Epithelial cell of prostate (primary cell): ENCODE measurements around the gene POR.
"Not testable (repeated sequence)": the region's sequence is repeated elsewhere in the genome, so short reads cannot be mapped to it uniquely, and the experiment has no call there.

Experiments
- DNase-seq: peaks from one replicate; pipeline ENCODE4 v3.0.0-alpha.2; 2011; ENCODE audit warnings: low read depth, low spot score
- H3K27ac ChIP-seq: fragments of 450-650 bp; 2 replicates; pipeline ENCODE4 v1.5.1; 2017; ENCODE audit warnings: mild to moderate bottlenecking

The POR gene

DNA sequence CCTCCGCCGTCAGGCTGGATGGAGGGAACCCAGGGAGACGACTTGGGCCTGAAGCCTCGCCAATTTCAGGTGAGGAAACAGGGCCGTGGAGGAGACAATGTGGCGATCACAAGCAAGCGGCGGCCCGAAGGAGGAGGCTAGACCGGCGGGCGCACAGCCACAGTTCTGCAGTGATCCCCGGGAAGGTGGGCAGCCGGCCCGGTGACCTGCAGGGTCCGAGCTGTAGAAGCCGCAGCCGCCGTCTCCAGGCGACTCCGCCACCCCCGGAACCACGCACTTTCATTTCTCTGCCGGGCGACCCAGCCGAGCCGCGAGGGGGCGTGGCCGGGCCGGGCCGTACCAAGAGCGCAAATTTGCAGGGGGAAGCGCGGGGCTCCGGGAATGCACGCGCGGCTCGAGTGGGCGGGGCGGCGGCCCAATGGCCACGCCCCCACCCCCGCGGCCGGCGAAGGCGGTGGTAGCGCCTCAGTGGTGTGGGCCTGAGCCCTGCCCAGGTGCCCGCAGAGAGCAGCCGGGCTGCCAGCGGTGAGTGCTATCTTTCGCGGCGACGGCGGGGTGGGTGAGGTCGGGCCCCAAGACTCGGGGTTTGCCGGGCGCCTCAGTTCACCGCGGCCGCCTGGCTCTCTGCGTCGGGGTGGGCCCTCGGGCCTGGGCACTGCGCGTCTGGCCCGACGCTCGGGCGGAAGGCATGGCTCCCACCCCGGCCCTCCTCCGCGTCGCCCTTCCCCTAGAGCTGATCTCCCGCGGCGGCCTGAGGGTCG, at the start of gene POR:
Gene POR, plus strand, starts transcription at position 501 of the 761 bp plus-strand sequence. CDS start 38,847 bp downstream, outside the sequence.
- peak within 1 kb of the TSS; percentile 40 for H3K27ac ChIP-seq
- DNase-seq = peak; percentile 56

DNA sequence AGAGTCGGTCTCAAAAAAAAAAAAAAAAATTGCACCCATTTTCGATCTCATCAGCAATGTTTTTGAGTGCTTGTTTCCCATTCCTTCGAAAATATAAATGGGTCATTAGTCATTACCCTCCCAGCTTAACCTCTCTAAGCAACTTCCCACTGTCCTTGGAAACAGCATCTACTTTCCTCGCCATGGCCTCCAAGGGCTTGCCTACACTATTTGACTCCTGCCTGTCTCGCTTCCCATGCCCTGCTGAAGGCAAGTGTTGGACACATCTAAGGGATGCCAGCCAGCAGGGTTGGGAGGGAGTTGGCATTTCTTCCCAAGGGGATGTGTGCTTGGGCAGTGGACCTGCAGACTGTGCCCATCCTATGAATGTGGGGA, 48.9 kb upstream of the POR start:
- DNase-seq = no peak
- no peak overlapping the region for H3K27ac ChIP-seq

DNA sequence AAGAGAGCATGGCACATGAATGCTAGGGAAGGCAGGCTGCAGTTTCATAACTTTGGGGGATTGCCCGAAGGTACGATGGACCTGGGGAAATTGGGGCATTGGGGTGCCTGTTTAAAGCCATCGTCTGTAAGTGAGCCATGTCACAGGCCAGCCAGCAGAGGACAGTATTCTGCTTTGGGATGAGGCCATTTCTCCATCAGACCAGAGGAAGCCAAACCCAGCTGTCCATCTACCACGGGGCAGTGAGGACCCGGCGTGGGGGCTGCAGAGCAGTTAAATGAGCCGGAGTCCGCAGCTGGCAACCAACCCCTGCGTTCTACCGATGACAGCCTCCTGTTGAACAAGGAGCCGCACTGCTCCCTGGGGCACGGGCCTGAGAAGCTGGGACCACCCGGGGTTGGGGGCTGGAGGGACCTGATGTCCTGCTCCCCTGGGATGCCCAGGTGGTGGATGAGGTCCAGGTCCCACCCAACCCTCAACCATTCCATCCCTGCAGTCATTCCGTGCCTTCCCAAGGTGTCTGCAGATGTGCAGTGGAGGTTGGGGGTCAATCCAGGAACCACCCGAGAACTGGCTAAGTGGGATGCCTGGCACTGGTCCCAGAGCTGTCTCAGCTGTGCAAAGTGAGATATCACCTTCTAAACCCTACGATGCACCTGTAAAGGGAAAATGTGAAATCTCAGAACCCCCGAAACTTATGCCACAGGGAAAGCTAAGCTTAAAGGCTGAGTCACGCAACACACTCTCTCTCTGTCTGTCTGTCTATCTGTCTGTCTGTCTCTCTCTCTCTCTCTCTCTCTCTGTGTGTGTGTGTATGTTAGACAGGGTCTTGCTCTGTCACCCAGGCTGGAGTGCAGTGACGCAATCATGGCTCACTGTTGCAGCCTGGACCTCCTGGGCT, 48.2 kb upstream of the POR start:
- H3K27ac ChIP-seq = no peak overlapping the region
- no peak for DNase-seq

DNA sequence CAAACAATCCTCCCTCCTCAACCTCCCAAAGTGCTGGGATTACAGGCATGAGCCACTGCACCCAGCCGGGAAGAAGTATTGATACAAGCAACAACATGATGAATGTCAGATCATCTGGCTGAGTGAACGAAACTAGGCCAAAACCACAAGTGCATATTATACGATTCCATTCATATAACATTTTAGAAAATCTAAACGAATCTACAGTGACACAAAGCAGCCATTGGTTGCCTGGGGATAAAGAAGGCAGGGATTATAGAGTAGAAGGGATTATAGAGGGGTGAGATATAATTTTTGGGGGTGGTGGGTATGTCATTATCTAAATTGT, 47.6 kb upstream of the POR start:
- DNase-seq = no peak
- no peak overlapping the region for H3K27ac ChIP-seq

DNA sequence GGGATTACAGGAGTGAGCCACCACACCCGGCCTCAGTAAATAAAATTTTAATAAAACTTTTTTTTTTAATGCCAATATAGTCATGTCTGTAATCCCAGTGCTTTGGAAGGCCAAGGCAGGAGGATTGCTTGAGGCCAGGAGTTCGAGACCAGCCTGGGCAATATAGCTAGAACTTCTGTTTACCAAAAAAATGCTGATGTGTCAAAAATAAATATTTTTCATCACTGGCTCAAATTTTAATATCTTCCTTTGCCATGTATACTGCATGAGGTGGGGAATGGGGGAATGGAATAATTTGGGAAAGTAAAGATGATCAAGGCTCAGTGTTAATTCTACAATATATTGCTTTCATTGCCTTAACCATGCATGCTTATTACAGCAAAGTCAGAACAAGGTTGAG, 46.8 kb upstream of the POR start:
- no peak overlapping the region for H3K27ac ChIP-seq
- DNase-seq = no peak

DNA sequence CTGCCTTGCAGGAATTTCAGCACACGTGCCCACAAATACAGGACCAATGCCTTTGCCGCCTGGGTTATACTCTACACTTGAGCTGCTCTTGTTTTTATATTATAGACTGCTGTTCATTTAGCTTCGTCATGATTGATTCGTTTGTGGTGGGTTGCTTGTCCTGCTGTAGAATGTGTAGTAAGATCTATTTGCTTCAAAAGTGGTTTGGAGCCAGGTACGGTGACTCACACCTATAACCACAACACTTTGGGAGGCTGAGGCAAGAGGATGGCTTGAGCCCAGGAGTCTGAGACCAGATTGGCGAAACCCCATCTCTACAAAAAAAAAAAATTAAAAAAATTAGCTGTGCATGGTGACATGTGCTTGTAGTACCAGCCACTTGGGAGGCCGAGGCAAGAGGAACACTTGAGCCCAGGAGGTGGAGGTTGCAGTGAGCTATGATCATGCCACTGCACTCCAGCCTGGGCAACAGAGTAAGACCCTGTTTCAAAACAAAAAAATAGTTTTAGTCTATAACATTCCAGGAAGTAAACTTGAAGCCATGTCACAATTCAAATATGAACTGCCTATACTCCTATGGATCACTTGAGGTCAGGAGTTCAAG, 45.1 kb upstream of the POR start:
- DNase-seq = no peak
- no peak overlapping the region for H3K27ac ChIP-seq

DNA sequence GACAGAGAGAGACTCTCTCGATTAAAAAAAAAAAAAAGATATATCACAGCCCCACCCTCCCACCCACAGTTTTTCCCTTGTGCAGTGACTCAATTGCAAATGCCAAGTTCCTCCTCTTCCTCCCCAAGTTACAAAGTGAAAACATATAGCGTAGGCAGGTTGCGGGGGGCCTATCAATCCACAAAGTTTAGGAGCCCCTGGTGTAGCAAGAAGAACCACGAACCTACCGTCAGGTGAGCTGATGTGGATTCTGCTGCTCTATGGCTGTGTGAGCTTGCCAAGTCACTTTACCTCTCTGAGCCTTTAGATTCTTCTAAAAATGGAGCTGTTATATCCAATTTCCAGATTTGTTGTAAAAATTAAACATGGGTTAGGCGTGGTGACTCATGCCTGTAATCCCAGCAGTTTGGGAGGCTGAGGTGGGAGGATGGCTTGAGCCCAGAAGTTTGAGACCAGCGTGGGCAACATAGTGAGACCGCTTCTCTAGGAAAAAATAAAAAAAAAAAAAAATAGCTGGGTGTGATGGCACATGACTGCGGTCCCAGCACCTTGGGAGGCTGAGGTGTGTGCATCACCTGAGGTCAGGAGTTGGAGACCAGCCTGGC, 44.3 kb upstream of the POR start:
- DNase-seq = no peak
- no peak overlapping the region for H3K27ac ChIP-seq

DNA sequence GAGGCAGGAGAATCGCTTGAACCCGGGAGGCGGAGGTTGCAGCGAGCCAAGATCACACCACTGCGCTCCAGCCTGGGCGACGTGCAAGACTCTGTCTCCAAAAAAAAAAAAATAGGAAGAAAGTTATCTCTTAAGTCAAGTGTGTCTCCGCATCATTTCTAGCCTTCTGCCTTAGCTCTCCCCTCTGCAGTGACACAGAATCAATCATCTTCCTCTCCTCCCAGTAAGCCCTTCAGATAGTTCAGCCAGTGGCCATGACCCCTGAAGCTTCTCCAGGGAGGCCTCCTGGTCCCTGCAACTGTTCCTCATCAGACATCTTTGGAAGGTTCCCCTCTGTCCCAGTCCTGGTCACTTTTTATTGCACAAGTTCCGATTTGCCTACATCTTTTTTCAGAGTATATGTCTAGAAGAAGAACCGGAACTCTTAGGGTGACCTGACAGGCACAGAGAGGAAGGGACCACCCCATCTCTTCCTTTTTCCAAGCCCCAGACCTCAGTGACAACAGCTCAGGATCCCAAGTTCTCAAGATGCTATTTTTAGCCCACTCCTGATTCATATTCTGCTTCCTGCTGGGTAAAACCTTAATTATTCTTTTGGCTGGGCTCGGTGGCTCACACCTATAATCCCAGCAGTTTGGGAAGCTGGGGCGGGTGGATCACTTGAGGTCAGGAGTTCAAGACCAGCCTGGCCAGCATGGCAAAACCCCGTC, 42.7 kb upstream of the POR start:
- H3K27ac ChIP-seq = no peak overlapping the region
- no peak for DNase-seq

DNA sequence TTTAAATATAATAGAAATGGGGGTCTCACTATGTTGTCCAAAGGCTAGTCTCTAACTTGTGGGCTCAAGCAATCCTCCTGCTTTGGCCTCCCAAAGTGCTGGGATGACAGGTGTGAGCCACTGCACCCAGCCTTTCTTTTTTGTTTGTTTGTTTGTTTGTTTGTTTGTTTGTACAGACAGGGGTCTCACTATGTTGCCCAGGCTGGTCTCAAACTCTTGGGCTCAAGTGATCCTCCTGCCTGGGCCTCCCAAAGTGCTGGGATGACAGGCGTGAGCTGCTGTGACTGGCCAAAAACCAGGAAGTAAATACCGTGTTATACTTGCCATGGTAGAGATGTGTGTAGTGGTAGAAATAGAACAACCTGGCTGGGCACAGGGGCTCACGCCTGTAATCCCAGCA, 40.8 kb upstream of the POR start:
- H3K27ac ChIP-seq, DNase-seq: not testable (repeated sequence)

DNA sequence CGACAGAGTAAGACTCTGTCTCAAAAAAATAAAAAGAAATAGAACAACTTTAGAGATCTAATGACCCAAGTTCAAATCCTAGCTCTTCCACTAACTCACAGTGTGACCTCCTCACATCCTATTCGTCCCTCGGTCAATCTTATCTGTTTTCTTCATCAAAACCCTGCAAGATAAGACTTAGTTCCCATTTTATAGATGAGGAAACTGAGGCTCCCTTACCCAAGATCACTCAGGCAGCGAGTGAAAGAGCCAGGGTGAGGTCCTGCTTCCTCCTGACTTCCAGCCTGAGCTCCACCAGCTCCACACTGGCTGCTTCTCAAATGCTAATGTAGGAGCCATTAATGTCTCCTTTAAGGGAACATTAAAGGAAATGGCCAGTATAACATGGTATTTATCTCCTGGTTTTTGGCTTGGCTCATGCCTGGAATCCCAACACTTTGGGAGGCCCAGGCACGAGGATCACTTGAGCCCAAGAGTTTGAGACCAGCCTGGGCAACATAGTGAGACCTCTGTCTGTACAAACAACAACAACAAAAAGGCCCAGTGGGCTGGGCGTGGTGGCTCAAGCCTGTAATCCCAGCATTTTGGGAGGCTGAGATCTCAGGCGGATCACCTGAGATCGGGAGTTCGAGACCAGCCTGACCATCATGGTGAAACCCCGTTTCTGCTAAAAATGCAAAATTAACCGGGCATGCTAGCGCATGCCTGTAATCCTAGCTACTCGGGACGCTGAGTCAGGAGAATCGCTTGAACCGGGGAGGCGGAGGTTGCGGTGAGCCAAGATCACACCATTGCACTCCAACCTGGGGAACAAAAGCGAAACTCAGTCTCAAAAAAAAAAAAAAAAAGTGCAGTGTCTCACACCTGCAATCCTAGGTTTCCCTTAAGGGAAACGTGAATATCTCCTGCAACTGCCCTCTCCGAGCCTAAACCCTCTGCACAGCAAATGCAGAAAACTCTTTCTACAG, 39.6 kb upstream of the POR start:
- peak; percentile 57 for DNase-seq
- no peak overlapping the region for H3K27ac ChIP-seq

DNA sequence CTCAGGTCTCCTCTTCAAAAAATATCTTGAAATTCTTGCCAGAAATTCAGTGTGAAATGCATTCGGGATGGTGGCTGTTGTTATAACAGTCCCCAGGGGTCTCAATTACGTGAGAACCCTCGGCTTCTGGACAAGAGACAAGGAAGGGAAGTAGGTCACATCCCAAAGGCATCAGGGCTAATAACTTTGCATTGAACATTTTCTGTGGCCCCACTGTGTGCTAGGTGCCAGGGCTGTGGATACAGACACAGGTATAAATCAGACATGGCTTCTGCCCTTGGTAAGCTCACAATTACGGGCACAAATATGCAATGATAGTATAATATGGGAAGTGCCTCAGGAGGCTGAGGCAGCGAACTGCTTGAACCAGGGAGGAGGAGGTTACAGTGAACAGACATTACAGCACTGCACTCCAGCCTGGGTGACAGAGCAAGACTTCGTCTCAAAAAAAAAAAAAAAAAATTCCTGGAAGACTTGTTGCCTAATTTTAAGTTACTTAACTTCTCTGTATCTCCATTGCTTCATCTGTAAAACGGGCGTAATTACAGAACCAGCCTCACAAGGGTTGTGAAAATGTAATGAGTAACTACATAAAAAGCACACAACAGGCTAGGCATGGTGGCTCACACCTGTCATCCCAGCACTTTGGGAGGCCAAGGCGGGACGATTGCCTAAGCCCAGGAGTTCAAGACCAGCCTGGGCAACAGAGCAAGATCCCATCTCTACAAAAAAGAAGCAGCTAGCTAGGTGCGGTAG, 38.7 kb upstream of the POR start:
- no peak overlapping the region for H3K27ac ChIP-seq
- DNase-seq = no peak

DNA sequence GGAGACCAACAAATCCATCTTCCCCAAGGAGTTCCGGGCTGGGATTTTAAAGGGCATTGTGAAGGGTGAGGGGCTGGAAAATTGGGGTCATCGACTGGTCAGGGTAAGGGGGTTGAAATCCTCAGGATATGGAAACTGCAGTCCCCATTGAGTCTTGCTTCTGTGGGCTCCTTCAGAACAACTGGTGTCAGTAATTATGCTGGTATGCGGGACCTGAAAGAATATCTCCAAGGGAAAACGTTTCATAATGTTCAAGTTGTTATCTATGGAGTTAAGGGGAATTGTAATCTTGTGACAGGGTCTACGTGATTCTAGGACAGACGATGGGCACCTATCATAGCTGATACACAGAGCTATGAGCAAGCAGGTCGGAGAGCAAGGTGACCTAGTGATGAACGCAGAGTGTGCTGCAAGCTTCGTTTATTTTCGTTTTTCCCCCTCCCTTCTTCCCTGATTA, 36.6 kb upstream of the POR start:
- H3K27ac ChIP-seq = peak overlapping the region; percentile 42
- no peak for DNase-seq

DNA sequence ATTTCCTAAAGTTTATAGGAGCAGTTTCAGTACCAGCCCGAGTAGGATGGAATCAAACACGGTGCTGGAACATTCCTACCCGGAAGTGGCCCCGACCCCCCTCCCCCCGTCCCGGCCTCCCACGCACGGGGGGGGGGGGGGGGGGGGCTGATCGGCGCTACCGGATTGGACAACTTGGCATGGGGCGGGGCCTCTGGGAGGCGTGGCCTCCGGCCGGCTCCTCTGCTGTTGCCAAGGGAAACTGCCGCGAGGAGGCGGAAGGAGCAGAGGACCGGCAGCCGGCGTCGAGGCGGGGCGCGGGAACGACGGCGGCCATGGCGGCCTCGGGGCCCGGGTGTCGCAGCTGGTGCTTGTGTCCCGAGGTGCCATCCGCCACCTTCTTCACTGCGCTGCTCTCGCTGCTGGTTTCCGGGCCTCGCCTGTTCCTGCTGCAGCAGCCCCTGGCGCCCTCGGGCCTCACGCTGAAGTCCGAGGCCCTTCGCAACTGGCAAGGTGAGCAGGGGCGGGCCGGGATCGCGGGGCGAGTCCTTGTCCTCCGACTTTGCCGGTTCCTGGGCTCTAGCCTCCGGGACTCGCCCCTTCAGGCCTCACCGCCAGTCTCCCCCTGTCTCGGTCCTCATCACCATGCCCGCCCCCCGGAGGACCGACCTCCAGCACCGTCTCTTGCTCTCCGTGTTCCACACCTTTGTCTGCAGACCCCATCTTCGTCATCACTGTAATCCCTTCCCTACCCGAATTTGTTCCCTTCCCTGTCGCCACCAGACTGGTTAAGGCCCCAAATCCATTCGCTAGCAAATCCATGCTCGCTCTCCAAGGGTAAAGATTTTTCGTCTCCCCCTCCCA, 36.0 kb upstream of the POR start, which contains the start of gene RHBDD2:
Gene RHBDD2, plus strand, starts transcription at position 266 of the 843 bp plus-strand sequence. Its CDS starts 49 bp downstream, at position 315.
- DNase-seq = no peak
- H3K27ac ChIP-seq = peak within 1 kb of the TSS; percentile 42

DNA sequence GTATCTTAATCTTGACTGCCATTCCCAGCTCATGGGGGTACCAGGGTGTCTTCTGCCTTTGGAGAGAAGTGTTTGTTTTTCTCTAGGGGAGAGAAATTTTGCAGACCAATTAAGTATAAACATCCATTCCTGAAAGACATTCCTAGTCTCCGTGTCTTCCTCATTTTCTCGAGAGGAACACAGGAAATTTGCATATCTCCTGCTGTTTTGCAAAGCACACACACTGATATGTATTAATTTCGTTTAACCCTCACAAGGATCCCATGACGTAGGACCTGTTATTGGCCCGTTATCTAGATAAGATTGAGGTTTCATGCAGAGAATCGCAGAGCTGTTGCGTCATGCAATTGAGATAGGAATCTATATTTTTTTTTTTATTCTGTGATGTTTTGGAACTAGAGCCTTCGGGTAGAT, 35.2 kb upstream of the POR start:
- no peak overlapping the region for H3K27ac ChIP-seq
- DNase-seq = no peak

DNA sequence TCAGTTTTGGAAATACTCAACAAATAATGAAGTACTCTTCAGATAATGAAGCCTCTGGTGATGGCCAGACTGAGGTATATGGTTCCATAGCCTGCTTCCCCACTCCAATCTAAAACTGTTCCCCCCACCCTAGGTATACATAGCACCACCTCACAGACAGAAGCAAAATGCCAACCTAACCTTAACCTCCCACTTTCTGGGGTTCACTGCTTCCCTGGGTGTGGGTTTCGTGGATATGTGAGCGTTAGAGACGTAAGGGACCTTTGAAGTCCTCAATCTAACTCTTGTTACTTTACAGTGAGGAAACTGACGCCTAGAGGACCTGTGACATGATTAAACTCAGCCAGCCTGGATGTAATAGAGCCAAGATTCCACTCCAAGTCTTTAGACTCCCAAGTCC, 34.7 kb upstream of the POR start:
- DNase-seq = no peak
- no peak overlapping the region for H3K27ac ChIP-seq

DNA sequence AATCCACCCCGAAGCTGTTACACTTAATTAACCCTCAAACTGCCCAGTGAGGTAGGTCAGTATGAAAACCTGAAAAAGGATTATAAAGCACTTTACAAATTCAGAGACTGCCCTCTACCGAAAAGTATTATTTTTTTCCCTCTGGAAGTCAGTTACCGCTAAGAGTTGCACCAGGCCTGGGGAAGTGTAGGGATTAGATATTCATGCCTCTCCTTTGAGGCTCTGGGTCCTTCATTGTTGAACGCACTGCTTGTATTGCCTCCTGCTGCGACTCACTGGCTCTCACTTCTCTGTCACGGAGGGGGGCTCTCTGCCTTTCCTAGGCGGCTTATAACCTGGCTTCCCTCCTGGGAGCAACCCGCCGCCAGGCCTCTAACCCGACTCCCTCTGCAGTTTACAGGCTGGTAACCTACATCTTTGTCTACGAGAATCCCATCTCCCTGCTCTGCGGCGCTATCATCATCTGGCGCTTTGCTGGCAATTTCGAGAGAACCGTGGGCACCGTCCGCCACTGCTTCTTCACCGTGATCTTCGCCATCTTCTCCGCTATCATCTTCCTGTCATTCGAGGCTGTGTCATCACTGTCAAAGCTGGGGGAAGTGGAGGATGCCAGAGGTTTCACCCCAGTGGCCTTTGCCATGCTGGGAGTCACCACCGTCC, 33.4 kb upstream of the POR start:
- DNase-seq = no peak
- H3K27ac ChIP-seq = no peak overlapping the region
